ENCODE measurements around the gene TSKU. TPM values are rescaled to one million over a fixed set of nuclear protein-coding genes. Genes with fewer than 3 reads are reported as not detected.
"Not testable (repeated sequence)": the region's sequence is repeated elsewhere in the genome, so short reads cannot be mapped to it uniquely, and the experiment has no call there.

The TSKU gene, protein sequence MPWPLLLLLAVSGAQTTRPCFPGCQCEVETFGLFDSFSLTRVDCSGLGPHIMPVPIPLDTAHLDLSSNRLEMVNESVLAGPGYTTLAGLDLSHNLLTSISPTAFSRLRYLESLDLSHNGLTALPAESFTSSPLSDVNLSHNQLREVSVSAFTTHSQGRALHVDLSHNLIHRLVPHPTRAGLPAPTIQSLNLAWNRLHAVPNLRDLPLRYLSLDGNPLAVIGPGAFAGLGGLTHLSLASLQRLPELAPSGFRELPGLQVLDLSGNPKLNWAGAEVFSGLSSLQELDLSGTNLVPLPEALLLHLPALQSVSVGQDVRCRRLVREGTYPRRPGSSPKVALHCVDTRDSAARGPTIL
- not detected for total RNA-seq
- 0.08 to 0.12 reads per million in 2 donors for total RNA-seq

DNA sequence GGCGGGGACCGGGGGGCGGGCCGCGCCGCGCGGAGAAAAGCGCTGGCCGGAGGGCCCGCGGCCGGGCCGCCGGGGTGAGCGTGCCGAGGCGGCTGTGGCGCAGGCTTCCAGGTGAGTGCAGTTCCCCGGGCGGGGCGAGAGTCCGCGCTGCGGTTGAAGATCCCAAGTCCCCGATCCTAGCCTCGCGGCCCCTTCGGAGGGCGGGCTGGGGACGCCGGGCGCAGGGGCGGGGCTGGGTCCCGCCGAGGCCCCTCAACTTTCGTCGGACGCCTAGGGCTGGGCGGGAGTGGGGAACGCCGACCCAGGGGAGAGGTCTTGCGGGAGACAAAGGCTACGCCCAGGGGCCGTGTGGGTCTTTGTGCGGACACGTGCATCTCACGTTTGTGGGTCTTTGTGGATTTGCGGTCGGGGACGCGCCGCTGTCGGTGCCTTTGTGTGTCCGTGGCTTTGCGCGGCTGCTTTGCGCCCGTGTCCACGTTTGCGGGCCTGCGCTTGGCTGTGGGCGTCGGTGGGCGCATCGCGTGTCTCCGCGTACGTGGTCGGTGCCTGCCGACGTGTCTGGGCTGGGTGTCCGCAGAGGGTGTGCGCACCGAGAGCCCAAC, at the start of gene TSKU:
TSS of gene TSKU (plus strand) at position 63 of the 602 bp plus-strand sequence. CDS start 12,261 bp downstream, outside the sequence.
- Mint-ChIP-seq H3K27me3 (peaks cover 53% of the 10 kb centered on the region), H3K4me3 (peak within 1 kb of the TSS; percentile 91), H3K27ac (no peak within 1 kb of the TSS), H3K4me1 (peaks cover 5% of the 10 kb centered on the region), H3K36me3 (ENCODE audit: low read depth) (peaks cover 4% of the 10 kb centered on the region)
- no peaks in the 10 kb centered on the region for H3K9me3 ChIP-seq (ENCODE audit: control insufficient read depth, low read length, poor library complexity, severe bottlenecking)
- ATAC-seq, result peak; percentile 11
- DNase-seq, result no peak

DNA sequence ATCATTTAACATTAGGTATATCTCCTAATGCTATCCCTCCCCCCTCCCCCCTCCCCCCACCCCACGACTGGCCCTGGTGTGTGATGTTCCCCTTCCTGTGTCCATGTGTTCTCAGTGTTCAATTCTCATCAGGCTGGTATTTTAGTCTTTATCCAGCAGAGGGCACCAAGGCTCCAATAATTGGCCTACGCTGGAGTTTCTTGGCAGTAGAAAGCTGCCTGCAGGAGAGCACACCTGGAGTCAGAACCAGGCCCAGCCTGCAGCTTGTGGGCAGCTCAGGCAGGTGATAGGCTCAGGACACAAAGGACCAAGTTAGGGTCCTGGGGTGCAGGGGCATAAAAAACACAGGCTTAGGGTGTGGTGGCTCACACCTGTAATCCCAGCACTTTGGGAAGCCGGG, 49.2 kb upstream of the TSKU start:
- peaks cover 43% of the 10 kb centered on the region for H3K27me3 Mint-ChIP-seq
- ATAC-seq (peak; percentile 68), DNase-seq (peak in 2 of 3 donors; percentile 16 to 18)
- not testable (repeated sequence) for H3K4me3 Mint-ChIP-seq; H3K9me3 ChIP-seq (ENCODE audit: control insufficient read depth, low read length, poor library complexity, severe bottlenecking); H3K4me1 Mint-ChIP-seq; H3K36me3 Mint-ChIP-seq (ENCODE audit: low read depth); H3K27ac Mint-ChIP-seq

DNA sequence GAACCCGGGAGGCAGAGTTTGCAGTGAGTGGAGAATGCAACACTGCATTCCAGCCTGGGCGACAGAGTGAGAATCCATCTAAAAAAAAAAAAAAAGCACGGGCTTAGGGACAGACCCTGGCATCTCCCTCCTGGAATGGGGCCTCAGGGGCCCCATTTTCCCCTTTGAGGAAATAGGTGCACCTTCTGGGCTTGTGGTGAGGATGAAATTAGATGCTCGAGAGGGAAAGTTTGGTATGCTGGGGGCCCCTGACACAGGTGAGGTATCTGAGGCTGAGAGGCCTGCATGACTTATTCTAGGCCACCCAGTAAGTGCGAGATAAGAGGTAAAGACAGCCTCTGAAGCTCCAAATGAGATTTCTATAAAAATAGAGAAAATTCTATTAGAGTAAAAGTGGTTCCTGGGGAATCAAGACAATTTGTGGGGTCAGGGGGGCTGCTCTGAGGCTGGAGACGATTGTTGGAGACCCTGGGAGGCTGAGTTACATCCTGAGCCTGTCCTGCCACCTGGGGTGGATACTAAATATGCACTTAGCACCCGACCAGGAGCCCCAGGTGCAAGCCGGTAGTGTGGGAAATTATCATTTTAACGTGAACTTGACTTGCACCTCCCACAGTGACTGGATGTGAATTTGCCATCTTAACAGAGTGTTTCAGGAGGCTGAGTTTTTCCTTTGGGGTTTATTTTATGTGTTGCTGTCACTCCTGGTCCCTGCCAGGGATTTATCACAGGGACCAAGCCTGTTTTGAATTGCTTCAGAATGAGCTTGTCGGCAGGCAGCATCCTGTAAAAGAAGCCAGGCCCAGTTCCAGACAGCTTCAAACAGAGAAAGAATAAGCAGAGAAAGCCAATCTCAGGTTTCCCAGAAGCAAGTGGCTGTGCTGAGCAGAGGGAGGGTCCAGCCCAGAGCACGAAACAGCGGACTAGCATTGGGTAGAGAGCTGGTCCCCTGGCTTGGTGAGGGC, 48.4 kb upstream of the TSKU start:
- Mint-ChIP-seq H3K36me3 (ENCODE audit: low read depth) (peaks cover 7% of the 10 kb centered on the region), H3K27ac (no peak overlapping the region), H3K4me3 (no peak overlapping the region), H3K27me3 (peaks cover 40% of the 10 kb centered on the region), H3K4me1 (peaks cover 5% of the 10 kb centered on the region)
- H3K9me3 ChIP-seq (ENCODE audit: control insufficient read depth, low read length, poor library complexity, severe bottlenecking), result no peaks in the 10 kb centered on the region
- no peak for ATAC-seq
- DNase-seq, result no peak

DNA sequence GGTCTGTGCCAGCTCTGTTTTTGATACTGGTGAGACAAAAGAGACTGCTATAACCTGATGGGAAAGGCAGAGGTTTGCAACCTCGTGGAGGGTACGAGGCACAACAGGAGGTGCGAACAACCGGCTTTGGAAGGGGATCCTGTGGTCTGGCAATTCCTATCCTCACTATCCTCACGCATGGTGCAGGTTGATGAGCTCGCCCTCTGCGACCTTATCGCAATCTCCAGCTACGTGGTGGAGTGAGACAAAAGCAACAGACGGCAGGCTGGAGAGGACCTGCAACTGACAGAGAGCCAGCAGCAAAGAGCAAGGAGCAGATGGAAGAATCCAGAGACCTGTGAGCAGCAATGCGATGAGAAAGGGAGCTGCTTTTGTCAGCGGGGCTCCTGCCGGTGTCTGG, 47.3 kb upstream of the TSKU start:
- ATAC-seq (no peak), DNase-seq (no peak)
- peaks cover 7% of the 10 kb centered on the region for H3K36me3 Mint-ChIP-seq (ENCODE audit: low read depth)
- peaks cover 38% of the 10 kb centered on the region for H3K27me3 Mint-ChIP-seq
- H3K4me1 Mint-ChIP-seq, result peaks cover 7% of the 10 kb centered on the region
- no peak overlapping the region for H3K4me3 Mint-ChIP-seq
- no peaks in the 10 kb centered on the region for H3K9me3 ChIP-seq (ENCODE audit: control insufficient read depth, low read length, poor library complexity, severe bottlenecking)
- no peak overlapping the region for H3K27ac Mint-ChIP-seq

DNA sequence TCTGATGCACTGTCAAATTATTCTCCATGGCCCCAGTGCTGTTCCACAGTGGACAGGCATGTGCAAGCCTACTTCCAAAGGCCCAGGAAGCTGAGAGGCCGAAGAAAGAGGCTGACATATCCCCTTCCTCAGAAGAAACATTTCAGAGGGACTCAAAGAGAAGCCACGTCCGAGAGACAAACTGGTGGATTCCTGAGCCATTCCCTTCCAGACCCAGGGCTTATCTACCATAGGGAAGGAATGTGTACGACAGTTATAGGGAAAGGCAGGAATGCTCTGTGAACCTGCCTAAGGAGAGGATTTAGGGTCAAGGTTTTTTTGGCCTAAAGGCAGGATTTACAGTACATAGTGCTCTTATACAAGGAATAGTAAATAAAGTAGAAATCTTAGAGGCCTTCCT, 46.9 kb upstream of the TSKU start:
- Mint-ChIP-seq H3K4me1 (peaks cover 7% of the 10 kb centered on the region), H3K36me3 (ENCODE audit: low read depth) (peaks cover 7% of the 10 kb centered on the region), H3K4me3 (no peak overlapping the region), H3K27me3 (peaks cover 35% of the 10 kb centered on the region), H3K27ac (no peak overlapping the region)
- no peak for ATAC-seq
- no peaks in the 10 kb centered on the region for H3K9me3 ChIP-seq (ENCODE audit: control insufficient read depth, low read length, poor library complexity, severe bottlenecking)
- DNase-seq, result no peak

DNA sequence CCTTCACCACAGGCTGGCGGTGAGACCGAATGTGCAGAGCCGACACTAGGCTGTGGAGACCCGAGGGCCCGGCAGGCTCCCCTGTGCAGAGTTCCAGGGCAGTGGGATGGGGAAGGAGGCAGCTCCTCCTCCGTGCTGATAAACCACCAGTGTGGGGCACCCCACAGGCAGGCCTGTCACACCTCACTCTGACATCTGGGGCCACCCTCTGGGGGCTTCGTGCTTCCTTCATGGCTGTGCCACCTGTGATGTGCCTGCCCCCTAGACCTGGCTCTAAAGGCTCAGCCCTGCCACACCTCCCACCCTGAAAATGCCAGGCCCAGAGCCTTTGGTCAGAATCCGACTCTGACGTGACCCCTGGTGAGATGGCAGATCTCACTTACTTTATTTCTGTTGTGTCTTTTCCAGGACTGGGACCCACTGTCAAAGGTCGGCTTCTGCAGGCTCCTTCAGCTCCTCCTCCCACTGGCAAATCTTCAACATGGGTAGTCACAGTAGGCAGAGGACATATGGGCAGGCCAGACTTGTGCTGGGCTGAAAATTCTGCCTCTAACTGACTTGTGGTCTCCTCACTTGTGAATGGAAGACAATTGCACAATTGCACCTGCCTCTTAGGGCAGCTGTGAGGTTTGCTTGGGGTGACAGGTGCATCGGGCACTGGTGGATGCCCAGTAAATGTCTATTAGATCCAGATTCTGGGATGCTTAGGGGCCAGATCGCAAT, 46.2 kb upstream of the TSKU start:
- no peak for ATAC-seq
- peaks cover 31% of the 10 kb centered on the region for H3K27me3 Mint-ChIP-seq
- H3K4me3 Mint-ChIP-seq, result no peak overlapping the region
- peaks cover 7% of the 10 kb centered on the region for H3K36me3 Mint-ChIP-seq (ENCODE audit: low read depth)
- H3K9me3 ChIP-seq (ENCODE audit: control insufficient read depth, low read length, poor library complexity, severe bottlenecking), result no peaks in the 10 kb centered on the region
- H3K4me1 Mint-ChIP-seq, result peaks cover 7% of the 10 kb centered on the region
- no peak overlapping the region for H3K27ac Mint-ChIP-seq
- DNase-seq, result no peak

DNA sequence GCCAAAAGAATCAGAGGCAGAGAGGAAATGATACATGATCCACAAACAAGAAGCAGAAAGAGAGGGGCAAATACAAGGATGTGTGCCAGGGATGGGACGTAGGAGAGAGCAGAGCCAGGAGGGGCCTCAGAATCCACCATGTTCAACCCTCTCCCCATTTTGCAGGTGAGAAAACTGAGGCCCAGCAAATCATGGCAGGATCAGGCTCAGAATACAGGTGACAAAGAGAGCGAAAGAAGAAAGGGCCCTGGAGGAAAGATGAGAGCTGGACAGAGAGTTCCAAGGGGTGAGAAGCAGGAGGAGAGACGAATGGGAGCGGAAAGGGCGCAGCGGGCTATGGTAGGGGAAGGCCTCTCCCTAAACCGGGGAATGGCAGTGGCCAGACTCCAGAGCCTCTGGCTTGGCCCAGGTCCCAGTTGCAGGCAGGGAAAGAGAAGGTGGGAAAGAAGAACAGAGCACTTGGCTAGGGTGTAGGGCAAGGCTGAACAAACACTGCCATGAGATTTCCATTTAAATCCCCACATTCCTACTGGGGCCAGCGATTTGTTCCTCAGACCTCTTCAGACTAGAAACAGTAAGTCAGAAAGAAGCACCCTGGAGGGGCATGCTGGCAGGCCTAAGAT, 44.4 kb upstream of the TSKU start:
- Mint-ChIP-seq H3K36me3 (ENCODE audit: low read depth) (peaks cover 7% of the 10 kb centered on the region), H3K27me3 (peaks cover 23% of the 10 kb centered on the region), H3K4me1 (peaks cover 7% of the 10 kb centered on the region), H3K27ac (no peak overlapping the region), H3K4me3 (no peak overlapping the region)
- ATAC-seq, result no peak
- DNase-seq, result no peak
- no peaks in the 10 kb centered on the region for H3K9me3 ChIP-seq (ENCODE audit: control insufficient read depth, low read length, poor library complexity, severe bottlenecking)

DNA sequence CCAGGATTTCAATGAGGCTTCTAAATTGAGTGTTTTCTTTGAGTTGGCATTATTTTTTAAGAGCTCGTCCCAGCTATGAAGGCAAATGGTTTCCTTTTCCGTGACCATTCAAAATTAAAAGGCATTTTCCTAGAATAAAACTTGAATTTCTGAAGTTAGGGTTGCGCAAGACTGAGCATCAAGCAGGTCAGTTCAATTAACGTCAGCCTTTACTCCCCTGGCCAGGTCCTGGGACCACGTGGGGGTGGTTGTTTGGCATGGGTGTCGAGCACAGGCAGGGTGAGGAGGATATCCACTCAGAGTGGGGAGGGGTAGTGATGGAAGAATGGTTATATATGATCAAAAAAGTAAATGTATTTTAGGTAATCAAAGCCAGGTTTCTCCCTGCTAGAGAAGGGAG, 43.4 kb upstream of the TSKU start:
- H3K27ac Mint-ChIP-seq, result no peak overlapping the region
- no peak for ATAC-seq
- H3K4me1 Mint-ChIP-seq, result peaks cover 5% of the 10 kb centered on the region
- DNase-seq, result no peak
- H3K9me3 ChIP-seq (ENCODE audit: control insufficient read depth, low read length, poor library complexity, severe bottlenecking), result no peaks in the 10 kb centered on the region
- no peak overlapping the region for H3K4me3 Mint-ChIP-seq
- peaks cover 7% of the 10 kb centered on the region for H3K36me3 Mint-ChIP-seq (ENCODE audit: low read depth)
- peaks cover 28% of the 10 kb centered on the region for H3K27me3 Mint-ChIP-seq

DNA sequence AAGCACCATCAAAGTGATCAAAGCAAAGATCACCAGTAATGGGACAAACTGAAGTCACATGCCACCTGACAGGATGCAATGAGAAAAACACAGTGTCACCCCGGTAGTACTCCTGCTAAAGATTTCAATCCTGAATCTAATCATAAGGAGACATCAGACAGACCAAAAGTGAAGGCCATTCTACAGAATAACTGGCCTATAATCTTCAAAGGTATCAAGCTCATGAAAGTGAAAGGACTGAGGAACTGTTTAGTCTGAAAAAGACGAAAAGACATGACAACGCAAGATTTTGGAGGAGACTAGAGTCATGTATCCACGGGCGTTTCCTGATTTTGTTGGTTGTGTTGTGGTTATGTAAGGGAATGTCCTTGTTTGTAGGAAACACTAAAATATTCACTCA, 42.4 kb upstream of the TSKU start:
- peaks cover 5% of the 10 kb centered on the region for H3K4me1 Mint-ChIP-seq
- peaks cover 7% of the 10 kb centered on the region for H3K36me3 Mint-ChIP-seq (ENCODE audit: low read depth)
- H3K27ac Mint-ChIP-seq, result no peak overlapping the region
- ATAC-seq, result no peak
- no peak for DNase-seq
- no peak overlapping the region for H3K4me3 Mint-ChIP-seq
- no peaks in the 10 kb centered on the region for H3K9me3 ChIP-seq (ENCODE audit: control insufficient read depth, low read length, poor library complexity, severe bottlenecking)
- peaks cover 33% of the 10 kb centered on the region for H3K27me3 Mint-ChIP-seq

DNA sequence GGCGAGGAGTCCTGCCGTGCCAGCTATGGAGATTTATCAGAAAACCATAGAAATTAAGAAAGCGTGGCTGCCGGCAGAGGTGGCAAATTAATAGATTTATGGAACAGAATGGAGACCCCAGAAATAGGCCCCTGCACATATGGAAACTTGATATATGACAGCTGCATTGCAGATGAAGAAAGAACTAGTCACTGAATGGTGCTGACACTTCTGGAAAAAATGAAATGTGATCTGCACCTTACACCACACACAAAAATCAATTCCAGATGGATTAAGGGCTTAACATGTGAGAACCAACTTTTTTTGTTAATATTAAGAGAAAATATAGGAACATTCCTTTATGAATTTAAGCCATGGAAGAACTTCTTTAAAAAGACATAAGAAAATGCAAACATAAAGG, 40.3 kb upstream of the TSKU start:
- peaks cover 39% of the 10 kb centered on the region for H3K27me3 Mint-ChIP-seq
- no peaks in the 10 kb centered on the region for H3K9me3 ChIP-seq (ENCODE audit: control insufficient read depth, low read length, poor library complexity, severe bottlenecking)
- H3K27ac Mint-ChIP-seq, result no peak overlapping the region
- no peak for ATAC-seq
- peaks cover 9% of the 10 kb centered on the region for H3K4me1 Mint-ChIP-seq
- no peak overlapping the region for H3K4me3 Mint-ChIP-seq
- no peak for DNase-seq
- peaks cover 8% of the 10 kb centered on the region for H3K36me3 Mint-ChIP-seq (ENCODE audit: low read depth)

DNA sequence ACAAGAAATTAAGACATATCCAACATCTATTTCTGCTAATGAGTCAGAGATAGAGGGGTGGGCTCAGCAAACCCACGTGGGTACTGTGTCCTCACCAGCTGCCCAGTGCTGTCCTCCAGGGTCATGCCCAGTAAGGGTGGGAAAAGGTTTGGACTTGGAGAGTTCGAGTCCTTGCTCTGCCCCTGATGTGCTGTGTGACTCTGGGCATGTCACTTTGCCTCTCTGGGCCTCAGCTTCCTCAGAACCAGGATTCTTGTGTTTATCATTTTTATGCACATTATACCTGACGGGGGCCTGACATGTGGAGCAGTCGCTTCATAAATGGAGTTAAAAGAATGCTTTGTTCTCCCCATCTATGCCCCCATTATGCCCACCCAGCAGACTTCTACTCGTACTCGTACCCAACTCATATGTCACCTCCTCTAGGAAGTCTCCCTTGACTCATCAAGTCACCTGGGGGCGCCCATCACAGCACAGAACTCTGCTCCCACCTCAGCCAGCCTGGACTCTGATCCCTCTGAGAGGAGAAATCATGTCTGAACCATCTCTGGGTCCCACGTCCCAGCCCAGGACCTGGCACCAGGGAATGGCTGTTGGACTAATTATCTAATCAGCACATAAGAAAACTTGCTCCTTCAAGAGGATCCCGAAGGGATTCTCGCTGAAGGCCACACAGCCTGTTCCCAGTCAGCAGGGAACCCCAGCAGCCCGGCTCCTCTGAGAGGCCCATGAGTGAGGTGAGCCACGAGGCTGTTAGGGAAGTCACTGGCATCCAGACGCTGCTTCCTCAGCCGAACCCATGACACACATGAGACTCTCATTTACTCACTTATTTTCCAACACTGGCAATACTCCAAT, 38.7 kb upstream of the TSKU start:
- Mint-ChIP-seq H3K36me3 (ENCODE audit: low read depth) (peaks cover 2% of the 10 kb centered on the region), H3K4me1 (peaks cover 6% of the 10 kb centered on the region), H3K4me3 (no peak overlapping the region), H3K27me3 (peaks cover 25% of the 10 kb centered on the region), H3K27ac (no peak overlapping the region)
- no peaks in the 10 kb centered on the region for H3K9me3 ChIP-seq (ENCODE audit: control insufficient read depth, low read length, poor library complexity, severe bottlenecking)
- ATAC-seq, result no peak
- DNase-seq, result no peak

DNA sequence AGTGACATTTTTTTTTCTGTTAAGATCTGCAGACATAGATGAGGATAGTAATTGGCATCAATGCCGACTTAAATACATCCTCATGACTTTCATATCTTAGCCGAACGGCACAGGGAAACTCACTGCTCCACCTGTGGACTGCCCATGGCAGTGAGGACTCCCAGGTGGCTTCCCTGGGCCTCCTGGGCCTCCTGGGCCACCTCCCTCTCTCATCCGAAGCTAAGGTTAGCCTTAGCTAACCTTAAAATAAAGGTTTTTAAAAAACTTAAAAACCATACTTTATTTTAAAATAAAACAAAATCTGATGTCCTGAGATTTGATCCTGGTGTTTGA, 38.1 kb upstream of the TSKU start:
- no peaks in the 10 kb centered on the region for H3K9me3 ChIP-seq (ENCODE audit: control insufficient read depth, low read length, poor library complexity, severe bottlenecking)
- DNase-seq (no peak), ATAC-seq (no peak)
- Mint-ChIP-seq H3K27me3 (peaks cover 22% of the 10 kb centered on the region), H3K27ac (no peak overlapping the region), H3K4me3 (no peak overlapping the region), H3K36me3 (ENCODE audit: low read depth) (peaks cover 2% of the 10 kb centered on the region), H3K4me1 (peaks cover 6% of the 10 kb centered on the region)

Data from T-helper 17 cell (primary cell).